HepG2 (cell line): ENCODE data around the gene EPHB4. TPM values are rescaled to one million over a fixed set of nuclear protein-coding genes. Genes with fewer than 3 reads are reported as not detected.

ENCODE experiments used
- ADNP ChIP-seq: sonication (generic); formaldehyde crosslinking; IDR thresholded peaks from 2 replicates; pipeline ENCODE4 v1.4.0; 2020; ENCODE audit warnings: missing genetic modification reagents
- DDIT3 ChIP-seq: sonication (generic); formaldehyde crosslinking; IDR thresholded peaks from 2 replicates; pipeline ENCODE4 v1.4.0; 2020; ENCODE audit warnings: mild to moderate bottlenecking, missing genetic modification reagents
- FOXO1 ChIP-seq: sonication (generic); formaldehyde crosslinking; IDR thresholded peaks from 2 replicates; pipeline ENCODE4 v1.4.0; 2020; ENCODE audit warnings: missing genetic modification reagents
- HOXD1 ChIP-seq: sonication (generic); formaldehyde crosslinking; IDR thresholded peaks from 2 replicates; pipeline ENCODE4 v1.5.0; 2020; ENCODE audit warnings: missing genetic modification reagents
- MXD3 ChIP-seq: IDR thresholded peaks from 2 replicates; pipeline ENCODE4 v1.6.1; 2016; ENCODE audit warnings: mild to moderate bottlenecking, missing biosample characterization, missing genetic modification reagents
- NRL ChIP-seq: sonication (generic); formaldehyde crosslinking; IDR thresholded peaks from 2 replicates; pipeline ENCODE4 v1.5.0; 2020; ENCODE audit warnings: missing genetic modification reagents, mild to moderate bottlenecking, moderate library complexity, borderline replicate concordance
- ONECUT2 ChIP-seq: sonication (generic); formaldehyde crosslinking; IDR thresholded peaks from 2 replicates; pipeline ENCODE4 v1.4.0; 2020; ENCODE audit warnings: missing genetic modification reagents
- PITX1 ChIP-seq: sonication (generic); formaldehyde crosslinking; IDR thresholded peaks from 2 replicates; pipeline ENCODE4 v1.5.1; 2020; ENCODE audit warnings: mild to moderate bottlenecking, missing genetic modification reagents
- POLR2AphosphoS2 ChIP-seq: IDR thresholded peaks from 2 replicates; pipeline ENCODE4 v1.6.1; 2011; ENCODE audit warnings: low read depth, low read length, improper control_type of control experiment
- RBFOX2 ChIP-seq: fragments of 200-400 bp; formaldehyde crosslinking; IDR thresholded peaks from 2 replicates; pipeline ENCODE4 v1.6.1; 2017; ENCODE audit warnings: low read depth, mild to moderate bottlenecking, low read length
- SRSF4 ChIP-seq: fragments of 200-400 bp; formaldehyde crosslinking; IDR thresholded peaks from one replicate; pipeline ENCODE4 v1.6.1; 2018; ENCODE audit warnings: mild to moderate bottlenecking, low read depth, low read length, moderate library complexity; ENCODE audit not compliant: poor library complexity, severe bottlenecking
- TBX3 ChIP-seq: fragments of 450-650 bp; IDR thresholded peaks from 2 replicates; pipeline ENCODE4 v1.6.1; 2017; ENCODE audit warnings: antibody characterized with exemption, mild to moderate bottlenecking, inconsistent platforms, borderline replicate concordance
- ZBTB39 ChIP-seq: sonication (generic); formaldehyde crosslinking; IDR thresholded peaks from 2 replicates; pipeline ENCODE4 v1.5.0; 2020; ENCODE audit warnings: missing genetic modification reagents
- ZBTB7B ChIP-seq: sonication (generic); formaldehyde crosslinking; IDR thresholded peaks from 2 replicates; pipeline ENCODE4 v1.4.0; 2020; ENCODE audit warnings: missing genetic modification reagents
- ZNF326 ChIP-seq: sonication (generic); formaldehyde crosslinking; IDR thresholded peaks from 2 replicates; pipeline ENCODE4 v1.4.0; 2020; ENCODE audit warnings: missing genetic modification reagents, borderline replicate concordance
- ZNF484 ChIP-seq: sonication (generic); formaldehyde crosslinking; IDR thresholded peaks from 2 replicates; pipeline ENCODE4 v1.5.1; 2020; ENCODE audit warnings: mild to moderate bottlenecking, low read depth, missing genetic modification reagents, borderline replicate concordance
- ZXDC ChIP-seq: sonication (generic); formaldehyde crosslinking; IDR thresholded peaks from 2 replicates; pipeline ENCODE4 v1.5.0; 2020; ENCODE audit warnings: mild to moderate bottlenecking, missing genetic modification reagents
- polyA plus RNA-seq, 8 experiments: library from polyadenylated mRNA; depleted of rRNA in 3 of 8; stranded (reverse) in 7 of 8; unstranded in 1 of 8; fragments of >200 nt; fragmentation: Illumina TruSeq in 4 of 8; extraction: Trizol in 4 of 8; gene quantifications; 2 replicates each; pipeline versions ENCODE4 v1.2.1 to v1.2.3, GENCODE V29; 2011 to 2016; ENCODE audit warnings: low read depth in 4 of 8, missing spikeins in 1 of 8, mixed read lengths in 1 of 8; ENCODE audit not compliant: insufficient read depth in 1 of 8
- total RNA-seq, 5 experiments: library from RNA; depleted of rRNA; stranded (reverse); fragments of >200 nt; fragmentation: Illumina TruSeq; extraction: Trizol; gene quantifications; 2 replicates each; pipeline ENCODE4 v1.2.3, GENCODE V29; 2016; ENCODE audit warnings: low read depth in 1 of 5
- TF ChIP-seq, protein P1 (sequence below): sonication (generic); formaldehyde crosslinking; IDR thresholded peaks from 2 replicates; pipeline ENCODE4 v1.5.0; 2020; ENCODE audit warnings: missing genetic modification reagents
- TF ChIP-seq, protein P2 (sequence below): sonication (generic); formaldehyde crosslinking; IDR thresholded peaks from 2 replicates; pipeline ENCODE4 v1.5.0; 2020; ENCODE audit warnings: mild to moderate bottlenecking, missing genetic modification reagents, moderate library complexity
- TF ChIP-seq, protein P3 (sequence below): sonication (generic); formaldehyde crosslinking; IDR thresholded peaks from 2 replicates; pipeline ENCODE4 v1.8.0; 2023; ENCODE audit warnings: mild to moderate bottlenecking, missing genetic modification reagents

Gene EPHB4
- total and polyA plus RNA-seq, 2 of the 13 experiments (the other 11 are each of a cell fraction or from before 2014, with no cell fraction given) = 61.4 to 69.6 TPM

- no peak for TF ChIP-seq ZBTB39 (CRISPR knock-in tag)
- TF ChIP-seq ADNP (CRISPR knock-in tag) = no peak
- TF ChIP-seq RBFOX2 = peak; percentile 97
- TF ChIP-seq FOXO1 (CRISPR knock-in tag) = peak; percentile 51; the same call in 1 of the 2 replicates
- no peak for TF ChIP-seq ZNF326 (CRISPR knock-in tag)
- peak; percentile 98 for TF ChIP-seq ZBTB7B
- TF ChIP-seq NRL (CRISPR knock-in tag) = peak; percentile 70; the same call in 1 of the 2 replicates
- TF ChIP-seq, protein P1, sequence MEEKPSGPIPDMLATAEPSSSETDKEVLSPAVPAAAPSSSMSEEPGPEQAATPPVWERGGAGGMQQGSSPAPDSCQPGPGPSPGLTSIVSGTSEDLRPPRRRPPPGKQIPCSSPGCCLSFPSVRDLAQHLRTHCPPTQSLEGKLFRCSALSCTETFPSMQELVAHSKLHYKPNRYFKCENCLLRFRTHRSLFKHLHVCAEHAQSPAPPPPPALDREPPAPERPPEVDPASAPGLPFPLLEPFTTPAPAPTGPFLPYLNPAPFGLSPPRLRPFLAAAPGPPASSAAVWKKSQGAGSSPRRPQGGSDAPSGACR (CRISPR knock-in tag) = peak; percentile 55; the same call in 1 of the 2 replicates
- TF ChIP-seq POLR2AphosphoS2 = no peak
- TF ChIP-seq TBX3 = no peak
- TF ChIP-seq HOXD1 = 0 out of 2 replicates have a peak, but pooled peaks have one; percentile 21
- peak; percentile 93; the same call in 1 of the 2 replicates for TF ChIP-seq ZXDC
- no peak for TF ChIP-seq DDIT3
- TF ChIP-seq ZNF484 (CRISPR knock-in tag) = no peak
- TF ChIP-seq SRSF4 = no peak
- TF ChIP-seq PITX1 (CRISPR knock-in tag) = peak; percentile 55
- no peak for TF ChIP-seq MXD3
- TF ChIP-seq ONECUT2 (CRISPR knock-in tag) = no peak
- TF ChIP-seq, protein P2, sequence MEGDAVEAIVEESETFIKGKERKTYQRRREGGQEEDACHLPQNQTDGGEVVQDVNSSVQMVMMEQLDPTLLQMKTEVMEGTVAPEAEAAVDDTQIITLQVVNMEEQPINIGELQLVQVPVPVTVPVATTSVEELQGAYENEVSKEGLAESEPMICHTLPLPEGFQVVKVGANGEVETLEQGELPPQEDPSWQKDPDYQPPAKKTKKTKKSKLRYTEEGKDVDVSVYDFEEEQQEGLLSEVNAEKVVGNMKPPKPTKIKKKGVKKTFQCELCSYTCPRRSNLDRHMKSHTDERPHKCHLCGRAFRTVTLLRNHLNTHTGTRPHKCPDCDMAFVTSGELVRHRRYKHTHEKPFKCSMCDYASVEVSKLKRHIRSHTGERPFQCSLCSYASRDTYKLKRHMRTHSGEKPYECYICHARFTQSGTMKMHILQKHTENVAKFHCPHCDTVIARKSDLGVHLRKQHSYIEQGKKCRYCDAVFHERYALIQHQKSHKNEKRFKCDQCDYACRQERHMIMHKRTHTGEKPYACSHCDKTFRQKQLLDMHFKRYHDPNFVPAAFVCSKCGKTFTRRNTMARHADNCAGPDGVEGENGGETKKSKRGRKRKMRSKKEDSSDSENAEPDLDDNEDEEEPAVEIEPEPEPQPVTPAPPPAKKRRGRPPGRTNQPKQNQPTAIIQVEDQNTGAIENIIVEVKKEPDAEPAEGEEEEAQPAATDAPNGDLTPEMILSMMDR (CRISPR knock-in tag) = peak; percentile 16
- TF ChIP-seq, protein P3, sequence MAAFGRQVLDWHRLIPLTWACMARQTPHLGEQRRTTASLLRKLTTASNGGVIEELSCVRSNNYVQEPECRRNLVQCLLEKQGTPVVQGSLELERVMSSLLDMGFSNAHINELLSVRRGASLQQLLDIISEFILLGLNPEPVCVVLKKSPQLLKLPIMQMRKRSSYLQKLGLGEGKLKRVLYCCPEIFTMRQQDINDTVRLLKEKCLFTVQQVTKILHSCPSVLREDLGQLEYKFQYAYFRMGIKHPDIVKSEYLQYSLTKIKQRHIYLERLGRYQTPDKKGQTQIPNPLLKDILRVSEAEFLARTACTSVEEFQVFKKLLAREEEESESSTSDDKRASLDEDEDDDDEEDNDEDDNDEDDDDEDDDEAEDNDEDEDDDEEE (CRISPR knock-in tag) = no peak
Observed at GRCh38 chr7:100874577-100875355, 47.4 kb upstream of the EPHB4 start, which contains the start of gene SRRT (continued).
